HepG2 (cell line): Measurements from ENCODE around the gene NOTUM. TPM values are rescaled to one million over a fixed set of nuclear protein-coding genes. Genes with fewer than 3 reads are reported as not detected.
A peak's percentile ranks its signal among the peaks of the same experiment; 100 is the strongest.

Experiments used
- AFF4 ChIP-seq: sonication (generic); formaldehyde crosslinking; IDR thresholded peaks from 2 replicates; pipeline ENCODE4 v1.4.0; 2020; ENCODE audit warnings: missing genetic modification reagents
- AGO1 ChIP-seq: fragments of 200-400 bp; formaldehyde crosslinking; IDR thresholded peaks from 2 replicates; pipeline ENCODE4 v1.6.1; 2017; ENCODE audit warnings: mild to moderate bottlenecking, low read depth, low read length, moderate library complexity; ENCODE audit not compliant: poor library complexity, severe bottlenecking
- BATF2 ChIP-seq: sonication (generic); formaldehyde crosslinking; IDR thresholded peaks from 2 replicates; pipeline ENCODE4 v1.8.0; 2022; ENCODE audit warnings: mild to moderate bottlenecking, missing genetic modification reagents, moderate library complexity
- CEBPG ChIP-seq: IDR thresholded peaks from 2 replicates; pipeline ENCODE4 v1.6.1; 2016
- CENPX ChIP-seq: sonication (generic); formaldehyde crosslinking; IDR thresholded peaks from 2 replicates; pipeline ENCODE4 v1.9.0; 2021; ENCODE audit warnings: mild to moderate bottlenecking, missing genetic modification reagents, moderate library complexity
- CREB1 ChIP-seq, 2 experiments: fragments of 450-650 bp in 1 of 2; IDR thresholded peaks; 2 replicates each; pipeline ENCODE4 v1.6.1; 2016 to 2017; ENCODE audit warnings: control low read depth in 1 of 2, mild to moderate bottlenecking in 1 of 2, missing compliant biosample characterization in 1 of 2, missing genetic modification characterization in 1 of 2
- FOSL2 ChIP-seq: sonication (generic); formaldehyde crosslinking; IDR thresholded peaks from 2 replicates; pipeline ENCODE4 v1.4.0; 2020; ENCODE audit warnings: missing genetic modification reagents
- HOXA9 ChIP-seq: sonication (generic); formaldehyde crosslinking; IDR thresholded peaks from 2 replicates; pipeline ENCODE4 v1.8.1; 2022; ENCODE audit warnings: missing genetic modification reagents, mild to moderate bottlenecking, moderate library complexity, borderline replicate concordance
- POGK ChIP-seq: sonication (generic); formaldehyde crosslinking; conservative IDR thresholded peaks from 2 replicates; pipeline ENCODE4 v1.8.0; 2022; ENCODE audit warnings: mild to moderate bottlenecking, moderate library complexity, missing genetic modification reagents
- SOX6 ChIP-seq, 2 experiments: fragments of 450-650 bp in 1 of 2; sonication (generic) in 1 of 2; formaldehyde crosslinking in 1 of 2; IDR thresholded peaks; 2 replicates each; pipeline versions ENCODE4 v1.4.0 to v1.6.1; 2017 to 2020; ENCODE audit warnings: antibody characterized with exemption in 1 of 2, mild to moderate bottlenecking in 1 of 2, missing genetic modification reagents in 1 of 2
- ZC3H4 ChIP-seq: sonication (generic); formaldehyde crosslinking; IDR thresholded peaks from 2 replicates; pipeline ENCODE4 v1.4.0; 2020; ENCODE audit warnings: missing genetic modification reagents, borderline replicate concordance
- ZNF234 ChIP-seq: sonication (generic); formaldehyde crosslinking; conservative IDR thresholded peaks from 2 replicates; pipeline ENCODE4 v1.5.1; 2020; ENCODE audit warnings: mild to moderate bottlenecking, missing genetic modification reagents
- ZNF276 ChIP-seq: sonication (generic); formaldehyde crosslinking; IDR thresholded peaks from 2 replicates; pipeline ENCODE4 v1.4.0; 2020; ENCODE audit warnings: mild to moderate bottlenecking, low read depth, missing genetic modification reagents
- ZNF501 ChIP-seq: sonication (generic); formaldehyde crosslinking; IDR thresholded peaks from 2 replicates; pipeline ENCODE4 v1.5.1; 2020; ENCODE audit warnings: mild to moderate bottlenecking, moderate library complexity, missing genetic modification reagents
- ZNF589 ChIP-seq: sonication (generic); formaldehyde crosslinking; conservative IDR thresholded peaks from 2 replicates; pipeline ENCODE4 v1.8.0; 2022; ENCODE audit warnings: mild to moderate bottlenecking, moderate library complexity, missing genetic modification reagents
- polyA plus RNA-seq, 8 experiments: library from polyadenylated mRNA; depleted of rRNA in 3 of 8; stranded (reverse) in 7 of 8; unstranded in 1 of 8; fragments of >200 nt; fragmentation: Illumina TruSeq in 4 of 8; extraction: Trizol in 4 of 8; gene quantifications; 2 replicates each; pipeline versions ENCODE4 v1.2.1 to v1.2.3, GENCODE V29; 2011 to 2016; ENCODE audit warnings: low read depth in 4 of 8, missing spikeins in 1 of 8, mixed read lengths in 1 of 8; ENCODE audit not compliant: insufficient read depth in 1 of 8
- total RNA-seq, 5 experiments: library from RNA; depleted of rRNA; stranded (reverse); fragments of >200 nt; fragmentation: Illumina TruSeq; extraction: Trizol; gene quantifications; 2 replicates each; pipeline ENCODE4 v1.2.3, GENCODE V29; 2016; ENCODE audit warnings: low read depth in 1 of 5
- TF ChIP-seq, protein P1 (sequence below): sonication (generic); formaldehyde crosslinking; conservative IDR thresholded peaks from 2 replicates; pipeline ENCODE4 v1.8.0; 2022; ENCODE audit warnings: missing genetic modification reagents

NOTUM gene
- total and polyA plus RNA-seq, 2 of the 13 experiments (the other 11 are each of a cell fraction or from before 2014, with no cell fraction given): 150 to 160 TPM

DNA sequence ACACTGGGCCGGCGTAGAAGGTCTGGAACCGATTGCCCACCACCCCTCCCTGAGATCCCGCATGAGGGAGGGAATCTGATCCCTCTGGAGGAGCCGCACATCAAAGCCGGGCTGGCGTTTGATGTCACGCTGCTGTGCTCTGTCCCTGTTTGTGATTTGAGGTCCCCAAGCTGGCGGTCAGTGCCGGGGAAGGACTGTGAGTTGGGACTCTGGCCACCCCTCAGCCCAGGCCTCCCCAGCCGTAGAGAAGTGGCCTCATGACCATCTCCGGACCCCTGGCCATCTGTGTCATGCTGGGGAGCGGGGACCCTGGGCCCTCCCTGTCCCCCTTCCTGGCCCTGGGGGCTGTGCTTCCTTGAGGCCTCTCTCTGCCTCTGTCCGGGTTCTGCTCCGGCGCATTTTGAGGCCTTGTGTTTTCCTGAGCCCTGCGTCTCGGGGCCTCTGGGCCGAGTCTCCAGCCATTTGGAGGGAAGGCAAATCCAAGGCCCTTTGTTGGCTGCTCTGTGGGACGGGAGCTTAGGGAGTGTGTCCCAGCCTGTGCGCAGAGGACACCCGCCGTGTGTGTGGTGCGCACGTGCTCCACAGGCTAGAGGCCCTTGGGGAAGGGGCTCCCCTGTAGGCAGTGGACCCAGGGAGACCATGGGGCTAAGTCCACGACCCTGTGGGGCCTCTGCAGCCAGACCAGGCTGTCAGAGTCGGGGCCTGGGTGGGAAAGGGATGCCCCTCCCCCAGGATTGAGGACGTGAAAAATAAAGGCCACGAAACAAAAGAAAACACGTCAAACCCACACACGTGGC lies 31.5 kb upstream of the NOTUM start (continued):
- peak; percentile 98 for TF ChIP-seq ZC3H4 (CRISPR knock-in tag)
- TF ChIP-seq AFF4 (CRISPR knock-in tag): no peak; the same call in none of the 2 replicates
- TF ChIP-seq HOXA9 (CRISPR knock-in tag): peak; percentile 91
- TF ChIP-seq CREB1 (IDR thresholded peaks at IDR 0.05): no peak; the same call in 1 of the 2 replicates
- TF ChIP-seq CREB1 (CRISPR knock-in tag; IDR thresholded peaks at IDR 0.05): no peak
- peak; percentile 95 for TF ChIP-seq ZNF501
- peak; percentile 73 for TF ChIP-seq AGO1
- peak; percentile 98 for TF ChIP-seq ZNF589 (CRISPR knock-in tag)
- peak; percentile 97 for TF ChIP-seq BATF2 (CRISPR knock-in tag)
- no peak for TF ChIP-seq CENPX (CRISPR knock-in tag)
- peak; percentile 74; the same call in 1 of the 2 replicates for TF ChIP-seq POGK (CRISPR knock-in tag)
- TF ChIP-seq, protein P1, sequence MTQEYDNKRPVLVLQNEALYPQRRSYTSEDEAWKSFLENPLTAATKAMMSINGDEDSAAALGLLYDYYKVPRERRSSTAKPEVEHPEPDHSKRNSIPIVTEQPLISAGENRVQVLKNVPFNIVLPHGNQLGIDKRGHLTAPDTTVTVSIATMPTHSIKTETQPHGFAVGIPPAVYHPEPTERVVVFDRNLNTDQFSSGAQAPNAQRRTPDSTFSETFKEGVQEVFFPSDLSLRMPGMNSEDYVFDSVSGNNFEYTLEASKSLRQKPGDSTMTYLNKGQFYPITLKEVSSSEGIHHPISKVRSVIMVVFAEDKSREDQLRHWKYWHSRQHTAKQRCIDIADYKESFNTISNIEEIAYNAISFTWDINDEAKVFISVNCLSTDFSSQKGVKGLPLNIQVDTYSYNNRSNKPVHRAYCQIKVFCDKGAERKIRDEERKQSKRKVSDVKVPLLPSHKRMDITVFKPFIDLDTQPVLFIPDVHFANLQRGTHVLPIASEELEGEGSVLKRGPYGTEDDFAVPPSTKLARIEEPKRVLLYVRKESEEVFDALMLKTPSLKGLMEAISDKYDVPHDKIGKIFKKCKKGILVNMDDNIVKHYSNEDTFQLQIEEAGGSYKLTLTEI: no peak
- peak; percentile 39; the same call in 1 of the 2 replicates for TF ChIP-seq CEBPG (CRISPR knock-in tag)
- TF ChIP-seq FOSL2: peak; percentile 67; the same call in 1 of the 2 replicates
- TF ChIP-seq ZNF276 (CRISPR knock-in tag): peak; percentile 88; the same call in 1 of the 2 replicates
- peak; percentile 93; the same call in 1 of the 2 replicates for TF ChIP-seq ZNF234 (CRISPR knock-in tag)
- TF ChIP-seq SOX6 (IDR thresholded peaks at IDR 0.05): no peak
- peak; percentile 95 for TF ChIP-seq SOX6 (CRISPR knock-in tag; IDR thresholded peaks at IDR 0.05)
